HUES6 (cell line): ENCODE data around the gene TM9SF4.

Source experiments
- H3K27ac ChIP-seq: 2 replicates; pipeline ENCODE4 v1.7.0; 2013; ENCODE audit warnings: low read depth, mild to moderate bottlenecking, low read length, inconsistent platforms
- H3K27me3 ChIP-seq: 2 replicates; pipeline ENCODE4 v1.6.1; 2013; ENCODE audit warnings: low read length; ENCODE audit not compliant: control insufficient read depth, insufficient read depth
- H3K36me3 ChIP-seq: 2 replicates; pipeline ENCODE4 v1.6.1; 2013; ENCODE audit warnings: low read length; ENCODE audit not compliant: control insufficient read depth, insufficient read depth
- H3K4me1 ChIP-seq: 2 replicates; pipeline ENCODE4 v1.6.1; 2013; ENCODE audit warnings: low read length; ENCODE audit not compliant: control insufficient read depth, insufficient read depth
- H3K4me3 ChIP-seq: 2 replicates; pipeline ENCODE4 v1.5.1; 2013; ENCODE audit warnings: low read depth, low read length
- H3K9ac ChIP-seq: one replicate; pipeline ENCODE4 v1.6.1; 2013; ENCODE audit warnings: mild to moderate bottlenecking, low read length
- H3K9me3 ChIP-seq: 2 replicates; pipeline ENCODE4 v1.6.1; 2013; ENCODE audit warnings: low read depth, low read length; ENCODE audit not compliant: control insufficient read depth, insufficient read depth

The TM9SF4 gene

GRCh38 chr20:32128167-32128566, 18.7 kb downstream of the TM9SF4 start:
- Histone ChIP-seq H3K4me3 (no peak overlapping the region), H3K4me1 (no peaks in the 10 kb centered on the region; the same call in 1 of the 2 replicates), H3K9ac (no peak overlapping the region), H3K36me3 (peaks cover 17% of the 10 kb centered on the region), H3K27me3 (no peaks in the 10 kb centered on the region), H3K27ac (no peak overlapping the region), H3K9me3 (no peaks in the 10 kb centered on the region; the same call in 1 of the 2 replicates)

GRCh38 chr20:32129863-32130262, 20.3 kb downstream of the TM9SF4 start:
- H3K9ac ChIP-seq, result no peak overlapping the region
- H3K4me1 ChIP-seq, result no peaks in the 10 kb centered on the region; the same call in 1 of the 2 replicates
- H3K36me3 ChIP-seq, result peaks cover 19% of the 10 kb centered on the region
- no peak overlapping the region for H3K27ac ChIP-seq
- no peak overlapping the region for H3K4me3 ChIP-seq
- H3K27me3 ChIP-seq, result no peaks in the 10 kb centered on the region
- no peaks in the 10 kb centered on the region for H3K9me3 ChIP-seq

GRCh38 chr20:32130352-32130751, 20.8 kb downstream of the TM9SF4 start:
- no peak overlapping the region for H3K27ac ChIP-seq
- H3K27me3 ChIP-seq, result no peaks in the 10 kb centered on the region
- H3K36me3 ChIP-seq, result peaks cover 18% of the 10 kb centered on the region
- H3K4me1 ChIP-seq, result no peaks in the 10 kb centered on the region; the same call in 1 of the 2 replicates
- no peaks in the 10 kb centered on the region for H3K9me3 ChIP-seq
- no peak overlapping the region for H3K4me3 ChIP-seq
- H3K9ac ChIP-seq, result no peak overlapping the region

- Histone ChIP-seq H3K9ac (no peak overlapping the region), H3K27me3 (no peaks in the 10 kb centered on the region), H3K27ac (no peak overlapping the region), H3K4me1 (no peaks in the 10 kb centered on the region; the same call in 1 of the 2 replicates), H3K4me3 (no peak overlapping the region), H3K9me3 (no peaks in the 10 kb centered on the region), H3K36me3 (peaks cover 24% of the 10 kb centered on the region)
Observed at GRCh38 chr20:32130965-32131364, 21.5 kb downstream of the TM9SF4 start.

- H3K9me3 ChIP-seq, result no peaks in the 10 kb centered on the region
- H3K4me1 ChIP-seq, result no peaks in the 10 kb centered on the region
- H3K36me3 ChIP-seq, result peaks cover 44% of the 10 kb centered on the region
- no peak overlapping the region for H3K27ac ChIP-seq
- H3K9ac ChIP-seq, result no peak overlapping the region
- H3K4me3 ChIP-seq, result no peak overlapping the region
- H3K27me3 ChIP-seq, result no peaks in the 10 kb centered on the region
Observed at GRCh38 chr20:32132911-32133549, 23.5 kb downstream of the TM9SF4 start.

- Histone ChIP-seq H3K27me3 (no peaks in the 10 kb centered on the region), H3K9me3 (no peaks in the 10 kb centered on the region), H3K4me3 (no peak overlapping the region), H3K27ac (no peak overlapping the region), H3K9ac (no peak overlapping the region), H3K36me3 (peaks cover 52% of the 10 kb centered on the region), H3K4me1 (no peaks in the 10 kb centered on the region)
Observed at GRCh38 chr20:32134026-32134425, 24.5 kb downstream of the TM9SF4 start.

- Histone ChIP-seq H3K27me3 (no peaks in the 10 kb centered on the region), H3K4me1 (no peaks in the 10 kb centered on the region), H3K4me3 (no peak overlapping the region), H3K9ac (no peak overlapping the region), H3K36me3 (peaks cover 70% of the 10 kb centered on the region), H3K9me3 (no peaks in the 10 kb centered on the region), H3K27ac (no peak overlapping the region)
Observed at GRCh38 chr20:32135983-32136515, 26.5 kb downstream of the TM9SF4 start.

GRCh38 chr20:32138921-32139320, 29.4 kb downstream of the TM9SF4 start:
- Histone ChIP-seq H3K4me1 (no peaks in the 10 kb centered on the region), H3K27ac (no peak overlapping the region), H3K27me3 (no peaks in the 10 kb centered on the region), H3K9ac (no peak overlapping the region), H3K36me3 (peaks cover 87% of the 10 kb centered on the region), H3K4me3 (no peak overlapping the region), H3K9me3 (no peaks in the 10 kb centered on the region)

- Histone ChIP-seq H3K27ac (no peak overlapping the region), H3K36me3 (peaks cover 92% of the 10 kb centered on the region), H3K9ac (no peak overlapping the region), H3K4me3 (no peak overlapping the region), H3K9me3 (no peaks in the 10 kb centered on the region), H3K4me1 (no peaks in the 10 kb centered on the region), H3K27me3 (no peaks in the 10 kb centered on the region)
Observed at GRCh38 chr20:32139947-32140346, 30.4 kb downstream of the TM9SF4 start.

- H3K36me3 ChIP-seq, result peaks cover 94% of the 10 kb centered on the region
Observed at GRCh38 chr20:32140603-32141002, 31.1 kb downstream of the TM9SF4 start.

GRCh38 chr20:32141465-32141980, 32.0 kb downstream of the TM9SF4 start:
- Histone ChIP-seq H3K4me3 (no peak overlapping the region), H3K4me1 (no peaks in the 10 kb centered on the region), H3K9ac (no peak overlapping the region), H3K27me3 (no peaks in the 10 kb centered on the region), H3K36me3 (peaks cover 95% of the 10 kb centered on the region), H3K27ac (no peak overlapping the region), H3K9me3 (no peaks in the 10 kb centered on the region)

More at GRCh38 chr20:32140603-32141002, 31.1 kb downstream of the TM9SF4 start:
- H3K4me1 ChIP-seq, result no peaks in the 10 kb centered on the region
- no peaks in the 10 kb centered on the region for H3K9me3 ChIP-seq
- no peaks in the 10 kb centered on the region for H3K27me3 ChIP-seq
- no peak overlapping the region for H3K27ac ChIP-seq
- no peak overlapping the region for H3K4me3 ChIP-seq
- no peak overlapping the region for H3K9ac ChIP-seq
